ENCODE measurements around the gene ZNF331.

The ZNF331 gene

GRCh38 chr19:53520547-53521372, 17.2 kb upstream of the ZNF331 start:
- H3K79me2 ChIP-seq (ENCODE audit: insufficient read depth, low read depth), result no peaks in the 10 kb centered on the region
- H2AFZ ChIP-seq (ENCODE audit: low read depth), result peak overlapping the region; percentile 44; the same call in 1 of the 2 replicates
- H4K20me1 ChIP-seq (ENCODE audit: insufficient read depth), result no peaks in the 10 kb centered on the region
- no peaks in the 10 kb centered on the region for H3K27me3 ChIP-seq (ENCODE audit: insufficient read depth, low read depth)
- no peaks in the 10 kb centered on the region for H3K36me3 ChIP-seq (ENCODE audit: insufficient read depth)
- no peak overlapping the region for H3K4me3 ChIP-seq (IDR thresholded peaks at IDR 0.05; ENCODE audit: insufficient read depth, low read depth, low read length)
- H3K27ac ChIP-seq, result no peak overlapping the region
- no peak for TF ChIP-seq CTCF (conservative IDR thresholded peaks at IDR 0.05; ENCODE audit: low read depth, low read length)
- H3K4me2 ChIP-seq, result no peak overlapping the region
- no peak overlapping the region for H3K9ac ChIP-seq
- H3K4me1 ChIP-seq (ENCODE audit: low read depth, poor library complexity, severe bottlenecking), result no peaks in the 10 kb centered on the region

- TF ChIP-seq CTCF (conservative IDR thresholded peaks at IDR 0.05; ENCODE audit: low read depth, low read length), result no peak
- H2AFZ ChIP-seq (ENCODE audit: low read depth), result no peak overlapping the region
- H3K79me2 ChIP-seq (ENCODE audit: insufficient read depth, low read depth), result no peaks in the 10 kb centered on the region
These were observed 16.4 kb upstream of the ZNF331 start for GRCh38 chr19:53521373-53522202.

GRCh38 chr19:53525922-53526321, 12.0 kb upstream of the ZNF331 start:
- H3K36me3 ChIP-seq (ENCODE audit: insufficient read depth), result no peaks in the 10 kb centered on the region
- H4K20me1 ChIP-seq (ENCODE audit: insufficient read depth), result no peaks in the 10 kb centered on the region
- TF ChIP-seq CTCF (conservative IDR thresholded peaks at IDR 0.05; ENCODE audit: low read depth, low read length), result no peak
- no peaks in the 10 kb centered on the region for H3K4me1 ChIP-seq (ENCODE audit: low read depth, poor library complexity, severe bottlenecking)
- no peaks in the 10 kb centered on the region for H3K27me3 ChIP-seq (ENCODE audit: insufficient read depth, low read depth)
- H3K4me2 ChIP-seq, result no peak overlapping the region
- H3K4me3 ChIP-seq (IDR thresholded peaks at IDR 0.05; ENCODE audit: insufficient read depth, low read depth, low read length), result no peak overlapping the region
- no peaks in the 10 kb centered on the region for H3K79me2 ChIP-seq (ENCODE audit: insufficient read depth, low read depth)
- no peak overlapping the region for H2AFZ ChIP-seq (ENCODE audit: low read depth)
- H3K9ac ChIP-seq, result no peak overlapping the region
- no peak overlapping the region for H3K27ac ChIP-seq

More at GRCh38 chr19:53521373-53522202, 16.4 kb upstream of the ZNF331 start:
- H3K27me3 ChIP-seq (ENCODE audit: insufficient read depth, low read depth), result no peaks in the 10 kb centered on the region
- H3K4me2 ChIP-seq, result no peak overlapping the region
- H3K9ac ChIP-seq, result no peak overlapping the region
- no peaks in the 10 kb centered on the region for H3K4me1 ChIP-seq (ENCODE audit: low read depth, poor library complexity, severe bottlenecking)
- H4K20me1 ChIP-seq (ENCODE audit: insufficient read depth), result no peaks in the 10 kb centered on the region
- no peak overlapping the region for H3K27ac ChIP-seq
- no peaks in the 10 kb centered on the region for H3K36me3 ChIP-seq (ENCODE audit: insufficient read depth)
- no peak overlapping the region for H3K4me3 ChIP-seq (IDR thresholded peaks at IDR 0.05; ENCODE audit: insufficient read depth, low read depth, low read length)

GRCh38 chr19:53530622-53531021, 7.3 kb upstream of the ZNF331 start:
- Histone ChIP-seq H3K36me3 (ENCODE audit: insufficient read depth) (no peaks in the 10 kb centered on the region), H3K27me3 (ENCODE audit: insufficient read depth, low read depth) (no peaks in the 10 kb centered on the region), H2AFZ (ENCODE audit: low read depth) (no peak overlapping the region), H3K4me1 (ENCODE audit: low read depth, poor library complexity, severe bottlenecking) (no peaks in the 10 kb centered on the region), H3K27ac (no peak overlapping the region), H3K79me2 (ENCODE audit: insufficient read depth, low read depth) (no peaks in the 10 kb centered on the region), H3K9ac (no peak overlapping the region), H3K4me2 (no peak overlapping the region), H4K20me1 (ENCODE audit: insufficient read depth) (no peaks in the 10 kb centered on the region), H3K4me3 (IDR thresholded peaks at IDR 0.05; ENCODE audit: insufficient read depth, low read depth, low read length) (no peak overlapping the region)
- TF ChIP-seq CTCF (conservative IDR thresholded peaks at IDR 0.05; ENCODE audit: low read depth, low read length), result no peak
